ENCODE measurements around the gene CTSH.
A peak's percentile ranks its signal among the peaks of the same experiment; 100 is the strongest.

- TF ChIP-seq, protein P1, sequence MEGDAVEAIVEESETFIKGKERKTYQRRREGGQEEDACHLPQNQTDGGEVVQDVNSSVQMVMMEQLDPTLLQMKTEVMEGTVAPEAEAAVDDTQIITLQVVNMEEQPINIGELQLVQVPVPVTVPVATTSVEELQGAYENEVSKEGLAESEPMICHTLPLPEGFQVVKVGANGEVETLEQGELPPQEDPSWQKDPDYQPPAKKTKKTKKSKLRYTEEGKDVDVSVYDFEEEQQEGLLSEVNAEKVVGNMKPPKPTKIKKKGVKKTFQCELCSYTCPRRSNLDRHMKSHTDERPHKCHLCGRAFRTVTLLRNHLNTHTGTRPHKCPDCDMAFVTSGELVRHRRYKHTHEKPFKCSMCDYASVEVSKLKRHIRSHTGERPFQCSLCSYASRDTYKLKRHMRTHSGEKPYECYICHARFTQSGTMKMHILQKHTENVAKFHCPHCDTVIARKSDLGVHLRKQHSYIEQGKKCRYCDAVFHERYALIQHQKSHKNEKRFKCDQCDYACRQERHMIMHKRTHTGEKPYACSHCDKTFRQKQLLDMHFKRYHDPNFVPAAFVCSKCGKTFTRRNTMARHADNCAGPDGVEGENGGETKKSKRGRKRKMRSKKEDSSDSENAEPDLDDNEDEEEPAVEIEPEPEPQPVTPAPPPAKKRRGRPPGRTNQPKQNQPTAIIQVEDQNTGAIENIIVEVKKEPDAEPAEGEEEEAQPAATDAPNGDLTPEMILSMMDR (IDR thresholded peaks at IDR 0.05): peak in 1 of 7 experiments; percentile 1
- no peak for TF ChIP-seq POLR2A (IDR thresholded peaks at IDR 0.05)
These were observed 70.8 kb downstream of the CTSH start for GRCh38 chr15:78873793-78874765.
